HG02798 (cell line): ENCODE measurements around the gene HOXB4.

Experiments
- ATAC-seq: cut with Tn5 transposase; IDR thresholded peaks from one replicate; pipeline ENCODE4 v1.9.1; 2021; ENCODE audit warnings: mild to moderate bottlenecking; ENCODE audit not compliant: unreplicated experiment, poor library complexity

HOXB4 gene

GRCh38 chr17:48575066-48575582, 3.0 kb downstream of the HOXB4 start:
- no peak for ATAC-seq

- no peak for ATAC-seq
Observed at GRCh38 chr17:48574505-48575065, 3.6 kb downstream of the HOXB4 start.

GRCh38 chr17:48571826-48572417, 6.2 kb downstream of the HOXB4 start:
- no peak for ATAC-seq

- ATAC-seq: no peak
Observed at GRCh38 chr17:48571024-48571818, 6.9 kb downstream of the HOXB4 start.

- no peak for ATAC-seq
Observed at GRCh38 chr17:48570325-48571023, 7.7 kb downstream of the HOXB4 start.

- no peak for ATAC-seq
Observed at GRCh38 chr17:48569674-48570324, 8.4 kb downstream of the HOXB4 start.

- ATAC-seq: no peak
Observed at GRCh38 chr17:48569240-48569582, 8.9 kb downstream of the HOXB4 start.

- ATAC-seq: no peak
Observed at GRCh38 chr17:48568499-48569239, 9.5 kb downstream of the HOXB4 start.

- ATAC-seq: no peak
Observed at GRCh38 chr17:48567646-48568354, 10.3 kb downstream of the HOXB4 start.

GRCh38 chr17:48567209-48567608, 10.9 kb downstream of the HOXB4 start:
- ATAC-seq: no peak

- no peak for ATAC-seq
Observed at GRCh38 chr17:48566717-48567116, 11.4 kb downstream of the HOXB4 start.

GRCh38 chr17:48565925-48566710, 12.0 kb downstream of the HOXB4 start:
- ATAC-seq: no peak

- ATAC-seq: no peak
Observed at GRCh38 chr17:48565022-48565554, 13.1 kb downstream of the HOXB4 start.

GRCh38 chr17:48564188-48565021, 13.7 kb downstream of the HOXB4 start:
- no peak for ATAC-seq

- no peak for ATAC-seq
Observed at GRCh38 chr17:48563867-48564187, 14.3 kb downstream of the HOXB4 start.

- no peak for ATAC-seq
Observed at GRCh38 chr17:48563385-48563838, 14.7 kb downstream of the HOXB4 start.

GRCh38 chr17:48562934-48563333, 15.2 kb downstream of the HOXB4 start:
- ATAC-seq: no peak
